ENCODE results near the gene LHFPL4. TPM values are rescaled to one million over a fixed set of nuclear protein-coding genes. Genes with fewer than 3 reads are reported as not detected.
"Not testable (repeated sequence)": the region's sequence is repeated elsewhere in the genome, so short reads cannot be mapped to it uniquely, and the experiment has no call there.

Gene LHFPL4
- polyA plus RNA-seq, 3 donors: not detected

GRCh38 chr3:9497821-9498565 lies 55.6 kb downstream of the LHFPL4 start:
- no peak for DNase-seq
- WGBS (ENCODE audit: insufficient coverage): 92% methylated on average over 3 of the region's 8 CpGs
- H3K27ac Mint-ChIP-seq: no peak overlapping the region

GRCh38 chr3:9496893-9497292 lies 56.7 kb downstream of the LHFPL4 start:
- H3K79me2 ChIP-seq (ENCODE audit: insufficient read depth, low read length): no peaks in the 10 kb centered on the region
- H3K9ac ChIP-seq (ENCODE audit: insufficient read depth, low read length, poor library complexity, severe bottlenecking): no peak overlapping the region
- H3K9me3 Mint-ChIP-seq: peaks cover 0 to 9% (median 0%) of the 10 kb centered on the region in 7 donors
- H3K36me3 ChIP-seq (replicated peaks in 1 of 2; ENCODE audit: control insufficient read depth in 1 of 2, insufficient read depth in 2 of 2, low read length in 2 of 2): no peaks in the 10 kb centered on the region
- peaks cover 0 to 5% of the 10 kb centered on the region in 2 donors for H3K36me3 Mint-ChIP-seq
- no peak overlapping the region for H3K27ac Mint-ChIP-seq
- H3K4me1 Mint-ChIP-seq: peaks cover 2% of the 10 kb centered on the region
- H3K4me3 ChIP-seq (replicated peaks in 1 of 3; ENCODE audit: low read depth in 2 of 3, low read length in 3 of 3): no peak overlapping the region
- peaks cover 9 to 31% of the 10 kb centered on the region in 2 donors for H3K27me3 ChIP-seq (ENCODE audit: control insufficient read depth in 2 of 2, insufficient read depth in 2 of 2, low read length in 2 of 2)
- no peaks in the 10 kb centered on the region for H3K4me1 ChIP-seq (ENCODE audit: control insufficient read depth in 1 of 2, insufficient read depth in 2 of 2, low read length in 2 of 2)
- no peak overlapping the region for H3K4me2 ChIP-seq (replicated peaks; ENCODE audit: extremely low read depth, low read length, poor library complexity, severe bottlenecking)
- intact Hi-C loops (cut with micrococcal nuclease): no loop called here
- no peak overlapping the region for H2AFZ ChIP-seq (ENCODE audit: insufficient read depth, low read depth, low read length, poor library complexity, severe bottlenecking)
- TF ChIP-seq CTCF (IDR thresholded peaks at IDR 0.05): no peak
- peaks cover 39 to 42% (median 40%) of the 10 kb centered on the region in 3 donors for H3K27me3 Mint-ChIP-seq (ENCODE audit: low read depth in 3 of 3)
- H4K20me1 ChIP-seq (ENCODE audit: insufficient read depth, low read length): no peaks in the 10 kb centered on the region
- no peak overlapping the region for H3K27ac ChIP-seq (ENCODE audit: low read depth in 1 of 2, low read length in 2 of 2)
- H3K9me3 ChIP-seq (replicated peaks in 1 of 2; ENCODE audit: control insufficient read depth in 1 of 2, insufficient read depth in 1 of 2, low read length in 2 of 2): no peaks in the 10 kb centered on the region
- 94% methylated on average over 6 of the region's 6 CpGs for WGBS (ENCODE audit: insufficient coverage)
- no peak for DNase-seq
- no peak overlapping the region for H3K4me3 Mint-ChIP-seq

More at GRCh38 chr3:9497821-9498565, 55.6 kb downstream of the LHFPL4 start:
- H3K79me2 ChIP-seq (ENCODE audit: insufficient read depth, low read length): no peaks in the 10 kb centered on the region
- no peak overlapping the region for H3K4me2 ChIP-seq (replicated peaks; ENCODE audit: extremely low read depth, low read length, poor library complexity, severe bottlenecking)
- H3K9me3 ChIP-seq (replicated peaks in 1 of 2; ENCODE audit: control insufficient read depth in 1 of 2, insufficient read depth in 1 of 2, low read length in 2 of 2): no peaks in the 10 kb centered on the region
- no peaks in the 10 kb centered on the region for H4K20me1 ChIP-seq (ENCODE audit: insufficient read depth, low read length)
- H3K27ac ChIP-seq (ENCODE audit: low read depth in 1 of 2, low read length in 2 of 2): no peak overlapping the region
- intact Hi-C loops (cut with micrococcal nuclease): no loop called here
- H3K27me3 Mint-ChIP-seq (ENCODE audit: low read depth in 3 of 3): peaks cover 41 to 47% (median 43%) of the 10 kb centered on the region in 3 donors
- no peak overlapping the region for H3K4me3 Mint-ChIP-seq
- no peaks in the 10 kb centered on the region for H3K36me3 ChIP-seq (replicated peaks in 1 of 2; ENCODE audit: control insufficient read depth in 1 of 2, insufficient read depth in 2 of 2, low read length in 2 of 2)
- H3K36me3 Mint-ChIP-seq: peaks cover 0 to 5% of the 10 kb centered on the region in 2 donors
- H3K9me3 Mint-ChIP-seq: peaks cover 0 to 9% (median 0%) of the 10 kb centered on the region in 7 donors
- H3K4me1 ChIP-seq (ENCODE audit: control insufficient read depth in 1 of 2, insufficient read depth in 2 of 2, low read length in 2 of 2): no peaks in the 10 kb centered on the region
- peaks cover 9 to 34% of the 10 kb centered on the region in 2 donors for H3K27me3 ChIP-seq (ENCODE audit: control insufficient read depth in 2 of 2, insufficient read depth in 2 of 2, low read length in 2 of 2)
- no peak overlapping the region for H3K4me3 ChIP-seq (replicated peaks in 1 of 3; ENCODE audit: low read depth in 2 of 3, low read length in 3 of 3)
- peaks cover 2% of the 10 kb centered on the region for H3K4me1 Mint-ChIP-seq
- no peak overlapping the region for H2AFZ ChIP-seq (ENCODE audit: insufficient read depth, low read depth, low read length, poor library complexity, severe bottlenecking)
- no peak for TF ChIP-seq CTCF (IDR thresholded peaks at IDR 0.05)
- H3K9ac ChIP-seq (ENCODE audit: insufficient read depth, low read length, poor library complexity, severe bottlenecking): no peak overlapping the region

- H3K9ac ChIP-seq (ENCODE audit: insufficient read depth, low read length, poor library complexity, severe bottlenecking); H3K4me1 Mint-ChIP-seq; H3K36me3 Mint-ChIP-seq; H3K4me3 Mint-ChIP-seq; H3K4me1 ChIP-seq (ENCODE audit: control insufficient read depth in 1 of 2, insufficient read depth in 2 of 2, low read length in 2 of 2); H3K9me3 ChIP-seq (replicated peaks in 1 of 2; ENCODE audit: control insufficient read depth in 1 of 2, insufficient read depth in 1 of 2, low read length in 2 of 2); H3K4me2 ChIP-seq (replicated peaks; ENCODE audit: extremely low read depth, low read length, poor library complexity, severe bottlenecking); intact Hi-C loops (cut with micrococcal nuclease); H4K20me1 ChIP-seq (ENCODE audit: insufficient read depth, low read length); H2AFZ ChIP-seq (ENCODE audit: insufficient read depth, low read depth, low read length, poor library complexity, severe bottlenecking); H3K27ac ChIP-seq (ENCODE audit: low read depth in 1 of 2, low read length in 2 of 2); DNase-seq; H3K4me3 ChIP-seq (replicated peaks in 1 of 3; ENCODE audit: low read depth in 2 of 3, low read length in 3 of 3); H3K36me3 ChIP-seq (replicated peaks in 1 of 2; ENCODE audit: control insufficient read depth in 1 of 2, insufficient read depth in 2 of 2, low read length in 2 of 2); H3K27me3 ChIP-seq (ENCODE audit: control insufficient read depth in 2 of 2, insufficient read depth in 2 of 2, low read length in 2 of 2); H3K9me3 Mint-ChIP-seq; H3K27ac Mint-ChIP-seq; H3K79me2 ChIP-seq (ENCODE audit: insufficient read depth, low read length): not testable (repeated sequence)
- H3K27me3 Mint-ChIP-seq (ENCODE audit: low read depth in 3 of 3): peaks cover 12 to 17% (median 13%) of the 10 kb centered on the region in 3 donors
- WGBS (ENCODE audit: insufficient coverage): 98% methylated on average over 14 of the region's 15 CpGs
Observed at GRCh38 chr3:9494036-9494435, 59.6 kb downstream of the LHFPL4 start.
